HG03521 (cell line): Measurements from ENCODE around the gene INO80E.
A peak's percentile ranks its signal among the peaks of the same experiment; 100 is the strongest.
"Not testable (repeated sequence)": the region's sequence is repeated elsewhere in the genome, so short reads cannot be mapped to it uniquely, and the experiment has no call there.

Experiments
- ATAC-seq: cut with Tn5 transposase; IDR thresholded peaks from one replicate; pipeline ENCODE4 v1.9.1; 2021; ENCODE audit warnings: mild to moderate bottlenecking, moderate library complexity; ENCODE audit not compliant: unreplicated experiment

The INO80E gene

GRCh38 chr16:30030011-30030685 is 34.1 kb downstream of the INO80E start:
- ATAC-seq = no peak

- ATAC-seq = no peak
These were observed 34.9 kb downstream of the INO80E start, which contains the start of gene TLCD3B for GRCh38 chr16:30030841-30031413. TLCD3B (minus strand) TSS chr16:30031271; CDS start chr16:30030527, 744 bp downstream.

GRCh38 chr16:30031477-30031918 is 35.5 kb downstream of the INO80E start:
- ATAC-seq = no peak

GRCh38 chr16:30032083-30032819 is 36.2 kb downstream of the INO80E start:
- ATAC-seq = no peak

GRCh38 chr16:30033270-30033669 is 37.2 kb downstream of the INO80E start:
- no peak for ATAC-seq

GRCh38 chr16:30040221-30040620 is 44.2 kb downstream of the INO80E start:
- no peak for ATAC-seq

GRCh38 chr16:30040690-30041089 is 44.6 kb downstream of the INO80E start:
- ATAC-seq = not testable (repeated sequence)

- no peak for ATAC-seq
These were observed 45.8 kb downstream of the INO80E start for GRCh38 chr16:30041841-30042240.

- ATAC-seq = no peak
These were observed 50.1 kb downstream of the INO80E start for GRCh38 chr16:30046178-30046577.

GRCh38 chr16:30046588-30046987 is 50.5 kb downstream of the INO80E start:
- no peak for ATAC-seq

- no peak for ATAC-seq
These were observed 53.8 kb downstream of the INO80E start for GRCh38 chr16:30049871-30050270.

GRCh38 chr16:30051518-30051917 is 55.5 kb downstream of the INO80E start:
- no peak for ATAC-seq

- peak; percentile 64 for ATAC-seq
These were observed 56.8 kb downstream of the INO80E start for GRCh38 chr16:30052671-30053372.

- peak; percentile 11 for ATAC-seq
These were observed 57.5 kb downstream of the INO80E start for GRCh38 chr16:30053376-30054015.

GRCh38 chr16:30054451-30054850 is 58.4 kb downstream of the INO80E start:
- ATAC-seq = no peak

- no peak for ATAC-seq
These were observed 59.0 kb downstream of the INO80E start for GRCh38 chr16:30054959-30055553.
